HG03097 (cell line): Measurements from ENCODE around the gene RASGEF1C.
"Not testable (repeated sequence)": the region's sequence is repeated elsewhere in the genome, so short reads cannot be mapped to it uniquely, and the experiment has no call there.

Source experiments
- ATAC-seq: cut with Tn5 transposase; IDR thresholded peaks from one replicate; pipeline ENCODE4 v1.9.1; 2021; ENCODE audit not compliant: unreplicated experiment, low FRiP score

The RASGEF1C gene

DNA sequence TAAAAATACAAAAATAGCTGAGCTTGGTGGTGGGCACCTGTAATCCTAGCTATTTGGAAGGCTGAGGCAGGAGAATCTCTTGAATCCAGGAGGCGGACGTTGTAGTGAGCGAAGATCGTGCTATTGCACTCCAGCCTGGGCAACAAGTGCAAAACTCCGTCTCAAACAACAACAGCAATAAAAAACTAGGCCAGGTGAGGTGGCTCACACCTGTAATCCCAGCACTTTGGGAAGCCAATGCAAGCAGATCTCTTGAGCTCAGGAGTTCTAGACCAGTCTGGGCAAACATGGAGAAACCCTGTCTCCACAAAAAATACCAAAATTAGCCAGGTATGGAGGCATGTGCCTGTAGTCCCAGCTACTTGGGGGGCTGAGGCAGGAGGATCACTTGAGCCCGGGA, 84.3 kb downstream of the RASGEF1C start:
- ATAC-seq = not testable (repeated sequence)

DNA sequence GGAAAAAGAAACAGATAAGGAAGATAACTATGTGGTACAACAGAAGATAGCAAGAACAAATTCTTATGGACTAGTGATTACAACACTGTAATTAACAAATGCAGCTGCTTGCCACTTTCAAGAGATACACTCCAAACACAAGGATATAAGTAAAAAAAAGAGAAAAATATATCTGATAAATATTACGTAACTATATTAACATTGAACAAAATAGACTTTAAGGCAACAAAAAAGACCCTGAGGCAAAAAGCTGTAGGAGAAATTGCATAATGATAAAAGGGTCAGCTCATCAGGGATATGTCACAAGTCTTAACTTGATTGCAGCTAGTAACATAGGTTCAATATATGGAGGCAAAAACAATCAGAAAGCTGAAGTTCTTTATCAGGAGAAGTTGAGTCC, 86.1 kb downstream of the RASGEF1C start:
- no peak for ATAC-seq

DNA sequence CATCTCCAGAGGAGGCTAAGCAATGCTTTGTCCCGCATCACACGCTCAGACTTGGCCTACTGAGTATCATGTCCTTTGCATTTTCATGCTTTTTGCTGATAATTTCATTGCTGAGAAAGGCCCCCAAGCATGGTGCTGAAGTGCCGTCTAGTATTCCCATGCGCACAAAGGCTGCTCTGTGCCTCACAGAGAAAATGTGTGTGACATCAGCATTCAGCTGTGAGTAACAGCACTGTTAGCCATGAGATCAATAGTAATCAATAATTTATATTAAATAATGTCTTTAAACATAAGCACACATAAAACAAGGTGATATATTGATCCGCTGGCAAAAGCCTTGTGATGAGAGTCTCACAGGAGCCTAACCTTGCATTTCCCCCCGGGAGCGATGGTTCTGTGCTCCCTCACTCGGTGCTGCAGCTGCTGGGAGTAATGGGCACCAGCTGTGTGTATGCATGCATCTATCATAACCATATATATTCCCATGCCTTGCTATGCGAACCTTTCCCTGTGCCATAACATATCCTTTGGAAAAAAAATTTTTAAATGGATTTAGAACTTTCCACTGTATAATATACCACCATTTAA, 87.1 kb downstream of the RASGEF1C start:
- no peak for ATAC-seq

DNA sequence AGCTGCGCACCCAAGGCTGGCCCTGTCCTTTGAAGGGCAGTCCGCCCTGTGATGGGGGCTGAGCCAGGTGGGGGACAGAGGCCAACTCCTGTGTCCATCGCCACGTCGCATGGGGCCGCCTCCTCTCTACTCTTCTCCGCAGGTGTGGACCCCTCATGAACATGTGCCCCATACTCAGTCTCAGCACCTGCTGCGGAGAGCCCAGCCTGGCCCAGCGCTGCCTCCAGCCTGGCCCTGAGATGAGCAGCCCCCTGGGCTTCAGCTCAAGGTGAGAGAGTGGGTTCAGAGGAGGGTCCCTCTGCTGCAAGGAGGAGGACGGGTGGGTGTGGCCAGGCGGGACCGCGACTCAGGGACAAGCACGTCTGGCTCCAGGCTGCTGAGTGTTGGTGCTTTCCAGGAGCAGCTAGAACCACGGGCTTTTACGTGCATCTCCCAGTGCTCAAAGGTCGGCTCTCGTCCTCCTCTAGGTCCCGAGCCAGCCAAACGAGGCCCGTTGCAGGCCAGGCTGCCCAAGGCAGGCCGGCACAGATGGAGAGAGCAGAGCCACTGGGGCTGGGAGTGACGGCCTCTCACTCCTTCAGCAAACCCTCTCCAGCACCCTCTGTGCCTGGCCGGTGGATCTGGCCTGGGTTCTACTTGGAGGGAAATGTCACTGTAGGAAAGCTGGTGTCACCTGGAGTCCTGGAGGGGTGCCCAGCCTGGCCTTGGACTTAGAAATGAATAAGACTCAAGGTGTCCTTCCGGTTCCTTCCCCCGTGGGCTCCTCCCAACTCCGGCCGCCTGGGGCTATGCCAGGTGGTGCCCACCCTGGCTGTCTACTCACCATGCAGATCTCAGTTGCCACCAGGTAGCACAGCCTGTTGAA, 88.5 kb downstream of the RASGEF1C start:
- ATAC-seq = no peak

DNA sequence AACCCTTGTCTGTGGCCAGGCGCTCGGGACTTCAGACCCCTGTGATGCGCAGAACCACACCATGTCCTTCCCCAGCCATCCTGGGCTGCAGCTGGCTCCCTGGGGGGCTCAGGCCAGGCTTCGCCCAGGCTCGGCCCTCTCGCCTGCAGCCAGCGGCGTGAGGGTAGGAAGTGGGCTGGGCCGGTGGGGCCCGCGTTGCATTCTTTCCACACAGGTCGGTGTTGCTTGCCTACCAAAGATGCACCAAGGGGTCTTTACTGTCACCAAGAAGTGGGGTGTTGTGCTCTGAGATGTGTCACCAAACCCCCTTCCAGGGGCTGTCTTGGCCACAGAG, 89.1 kb downstream of the RASGEF1C start:
- ATAC-seq = no peak

DNA sequence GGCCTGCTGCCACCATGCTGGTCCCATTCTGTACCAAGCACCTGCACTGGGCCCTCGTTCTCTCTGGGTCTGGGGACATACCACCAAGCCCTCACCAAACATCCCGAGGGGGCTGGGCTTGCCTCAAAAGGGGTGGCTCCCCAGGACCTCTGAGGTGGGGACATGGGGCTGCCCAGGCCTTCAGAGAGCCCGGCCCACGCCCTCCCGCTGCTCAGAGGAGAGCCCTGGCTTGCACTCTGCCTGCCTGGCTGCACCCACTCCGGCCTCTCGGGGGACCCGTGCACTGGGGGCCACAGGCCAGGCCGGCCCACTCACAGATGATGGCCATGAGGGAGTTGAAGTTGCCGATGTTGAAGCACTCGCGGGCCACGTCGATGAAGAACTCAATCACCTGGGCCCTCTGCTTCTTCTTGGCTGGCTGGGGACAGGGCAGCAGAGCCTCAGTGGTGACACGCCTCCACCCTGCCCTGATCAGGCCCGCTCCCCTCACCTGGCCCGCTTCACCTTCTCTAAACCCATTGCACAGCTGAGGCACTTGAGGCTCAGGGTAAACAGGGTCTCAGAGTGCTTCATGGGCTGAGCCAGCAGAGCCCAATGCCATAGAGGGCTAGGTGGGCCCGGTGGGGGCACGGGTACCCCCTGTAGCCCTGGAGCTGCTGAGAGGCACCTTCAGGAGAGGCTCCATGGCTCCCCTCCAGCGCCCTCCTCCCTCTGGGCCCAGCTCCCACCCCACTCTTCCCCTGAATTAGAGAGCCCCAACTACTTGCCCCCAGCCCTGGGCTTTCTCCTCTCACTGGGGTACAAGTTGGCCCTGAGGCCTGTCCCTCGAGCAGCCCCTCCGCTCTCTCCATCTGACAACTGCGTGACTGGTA, 89.7 kb downstream of the RASGEF1C start:
- no peak for ATAC-seq

DNA sequence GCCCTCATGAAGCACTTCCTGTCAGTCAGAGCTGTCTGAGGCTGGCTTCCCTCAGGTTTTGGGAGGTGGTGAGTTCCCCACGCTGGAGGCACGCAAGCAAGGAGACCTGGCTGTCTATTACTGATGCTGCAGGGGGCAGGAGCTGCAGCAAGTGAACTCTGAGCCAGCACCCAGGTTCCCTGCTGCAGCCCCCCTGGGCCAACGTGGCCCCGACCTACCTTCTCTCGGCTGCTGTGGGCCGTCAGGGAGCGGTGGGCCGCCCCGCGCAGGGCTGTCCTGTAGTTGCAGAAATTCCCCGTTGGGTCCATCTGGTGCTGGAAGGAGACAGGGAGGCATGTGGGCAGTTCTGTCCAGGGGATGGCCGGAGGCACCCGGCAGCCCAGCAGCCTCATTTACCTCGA, 90.6 kb downstream of the RASGEF1C start:
- ATAC-seq = no peak

DNA sequence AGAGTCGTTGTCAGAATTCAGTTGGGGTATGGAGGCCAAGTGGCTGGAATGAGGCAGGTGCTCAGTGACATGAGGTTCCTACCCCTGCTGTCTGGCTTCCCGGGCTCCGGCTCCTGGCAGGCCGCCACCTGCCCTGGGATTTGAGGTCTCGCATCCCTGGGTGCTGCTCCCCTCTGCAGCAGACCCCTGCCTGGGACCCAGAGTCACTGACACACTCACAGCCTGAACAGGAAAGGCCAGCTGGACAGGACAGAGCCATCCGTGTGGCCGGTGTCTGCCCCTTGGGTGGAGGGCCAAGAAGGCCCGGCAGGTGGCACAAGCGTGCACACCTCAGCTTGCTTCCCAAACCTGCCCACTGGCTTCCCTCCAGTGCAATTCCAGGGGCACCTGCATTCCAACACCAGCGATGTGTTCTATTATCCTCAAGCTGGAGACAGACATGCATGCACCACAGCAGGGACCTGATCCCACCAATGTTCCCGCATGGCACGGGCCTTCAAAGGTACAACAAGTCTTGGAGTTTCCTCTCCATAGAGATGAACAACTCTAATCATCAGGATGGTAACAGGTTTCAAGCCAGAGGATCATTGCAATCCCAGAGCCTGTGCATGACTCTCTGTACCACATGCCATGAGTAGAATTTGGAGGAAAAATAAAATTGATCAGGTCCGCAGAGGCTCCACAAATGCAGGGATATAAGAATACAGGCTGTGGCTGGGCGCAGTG, 91.8 kb downstream of the RASGEF1C start:
- no peak for ATAC-seq

DNA sequence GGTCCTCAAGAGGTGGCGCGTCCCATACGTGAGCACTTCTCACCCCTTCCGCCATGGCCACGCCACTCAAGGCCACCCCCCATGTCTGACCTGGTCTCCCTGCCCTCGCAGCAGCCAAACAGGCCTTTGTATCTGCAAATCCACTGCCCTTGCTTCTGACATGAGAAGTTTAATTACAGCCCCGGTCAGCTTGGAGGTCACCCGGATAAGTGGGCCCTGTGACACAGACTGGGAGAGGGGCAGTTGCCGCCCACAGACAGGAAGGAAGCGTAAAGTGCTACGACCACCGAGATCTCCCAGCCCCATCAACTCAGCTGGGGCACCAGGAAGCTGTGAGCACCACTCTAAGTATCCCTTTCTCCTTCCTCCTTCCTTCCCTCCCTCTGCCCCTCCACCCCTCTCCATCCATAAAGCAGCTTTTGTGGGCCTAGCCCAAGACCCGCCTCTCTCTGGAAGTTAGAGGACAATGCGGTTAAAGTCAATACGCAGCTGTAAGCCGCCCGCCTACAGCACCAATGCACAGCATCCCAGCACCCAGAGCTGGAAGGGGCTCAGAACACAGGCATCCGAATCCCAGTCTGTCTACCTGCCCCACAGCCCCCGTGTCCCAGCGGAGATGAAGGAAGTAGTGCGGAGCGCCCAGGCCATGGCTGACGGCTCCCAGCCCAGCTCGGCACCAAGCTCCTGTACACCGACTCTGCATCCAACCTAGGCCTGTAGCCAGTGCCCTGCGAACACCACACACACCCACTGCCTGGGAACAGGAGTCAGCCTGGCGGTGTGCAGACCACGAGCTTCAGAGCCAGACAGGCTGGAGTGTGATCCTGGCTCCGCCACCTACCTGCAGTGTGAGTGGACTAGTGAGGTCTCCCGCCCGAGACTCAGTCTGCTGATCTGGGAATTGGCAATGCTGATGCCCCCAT, 92.7 kb downstream of the RASGEF1C start:
- ATAC-seq = no peak

DNA sequence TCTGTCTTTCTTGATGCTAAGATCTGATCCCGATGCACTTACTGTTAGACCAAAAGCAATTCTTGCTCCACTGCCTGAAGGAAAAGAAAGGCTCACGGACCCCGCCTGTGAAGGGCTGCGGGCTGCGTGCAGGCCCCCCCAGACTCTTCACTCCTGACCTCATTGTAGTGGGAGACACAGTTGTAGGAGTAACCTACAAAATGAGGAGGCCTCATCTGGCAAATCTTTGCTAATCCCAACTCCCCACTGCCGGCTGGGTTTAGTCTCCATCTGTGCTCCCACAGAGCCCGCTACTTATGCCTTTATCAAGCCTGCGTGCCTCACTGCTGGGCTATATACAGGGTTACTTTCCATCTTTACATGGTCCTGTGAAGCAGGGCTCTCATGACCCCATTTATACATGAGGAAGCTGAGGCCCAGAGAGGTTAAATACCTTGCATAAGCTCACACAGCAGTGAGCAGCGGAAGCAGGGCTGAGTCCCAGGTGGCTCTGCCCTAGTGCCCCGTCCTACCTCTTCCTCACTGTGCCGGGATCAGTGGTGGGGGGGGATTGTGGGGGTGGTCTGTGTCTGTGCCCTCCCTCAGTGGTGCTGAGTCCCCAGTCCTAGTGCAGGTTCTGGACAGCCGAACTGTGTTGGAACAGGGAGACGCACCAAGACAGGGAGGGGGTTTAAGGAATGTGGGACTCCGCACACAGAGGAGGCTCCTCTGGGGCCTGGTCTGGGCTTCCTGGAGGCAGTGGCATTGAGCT, 93.5 kb downstream of the RASGEF1C start:
- ATAC-seq = no peak

DNA sequence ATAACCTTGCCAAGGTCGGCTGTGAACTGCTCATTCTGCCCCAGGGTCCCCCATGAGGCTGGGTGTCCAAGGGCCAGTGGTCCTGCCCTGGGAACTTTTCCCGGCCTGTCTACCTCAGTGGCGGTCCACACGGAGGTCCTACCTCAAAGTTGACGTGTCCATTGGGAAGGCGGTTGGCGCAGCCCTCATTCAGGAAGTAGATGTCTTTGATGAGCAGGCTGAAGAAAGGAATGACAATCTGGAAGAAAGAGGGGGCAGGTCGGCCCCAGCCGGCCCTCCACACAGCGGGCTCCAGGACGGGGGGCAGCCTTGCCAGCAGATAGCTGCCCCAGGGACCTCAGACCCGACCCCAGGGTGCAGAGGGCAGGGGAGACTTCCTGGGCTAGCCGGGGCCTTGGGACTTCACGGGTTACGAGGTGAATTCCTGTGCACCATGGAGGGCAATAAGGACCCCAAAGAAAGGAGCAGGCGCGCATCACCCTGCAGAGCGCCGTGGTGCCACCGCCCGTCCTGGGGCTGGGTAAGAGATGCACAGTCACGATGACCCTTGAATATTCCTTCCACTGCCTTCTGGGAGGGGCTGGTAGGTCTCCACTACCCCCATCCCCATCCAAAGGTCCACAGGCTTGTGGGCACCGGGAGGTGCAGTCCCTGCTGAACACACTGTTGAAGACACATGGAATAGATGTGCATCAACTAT, 94.6 kb downstream of the RASGEF1C start:
- ATAC-seq = no peak

DNA sequence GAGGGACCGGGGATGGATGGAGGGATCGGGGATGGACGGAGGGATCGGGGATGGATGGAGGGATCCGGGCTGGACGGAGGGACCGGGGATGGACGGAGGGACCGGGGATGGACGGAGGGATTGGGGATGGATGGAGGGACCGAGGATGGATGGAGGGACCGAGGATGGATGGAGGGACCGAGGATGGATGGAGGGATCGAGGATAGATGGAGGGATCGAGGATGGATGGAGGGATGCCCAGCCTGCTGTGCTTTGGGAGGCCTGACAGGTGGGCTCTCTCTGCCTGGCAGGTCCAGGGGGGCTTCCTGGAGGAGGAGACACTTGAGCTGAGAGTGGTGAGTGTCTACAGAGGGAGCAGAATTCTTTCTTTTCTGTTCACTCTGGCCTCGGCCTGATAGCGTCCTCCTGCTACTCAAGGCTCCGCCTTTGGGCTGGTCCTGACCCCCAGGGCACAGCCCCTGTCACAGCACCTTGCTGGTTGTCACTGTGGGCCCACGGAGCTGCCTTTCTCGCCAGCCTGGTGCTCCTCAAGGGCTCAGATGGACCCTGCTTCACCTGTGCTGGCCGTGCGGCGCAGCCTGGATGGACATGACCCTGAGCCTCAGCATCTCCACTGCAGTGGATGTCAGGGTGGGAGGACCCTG, 95.2 kb downstream of the RASGEF1C start:
- no peak for ATAC-seq

DNA sequence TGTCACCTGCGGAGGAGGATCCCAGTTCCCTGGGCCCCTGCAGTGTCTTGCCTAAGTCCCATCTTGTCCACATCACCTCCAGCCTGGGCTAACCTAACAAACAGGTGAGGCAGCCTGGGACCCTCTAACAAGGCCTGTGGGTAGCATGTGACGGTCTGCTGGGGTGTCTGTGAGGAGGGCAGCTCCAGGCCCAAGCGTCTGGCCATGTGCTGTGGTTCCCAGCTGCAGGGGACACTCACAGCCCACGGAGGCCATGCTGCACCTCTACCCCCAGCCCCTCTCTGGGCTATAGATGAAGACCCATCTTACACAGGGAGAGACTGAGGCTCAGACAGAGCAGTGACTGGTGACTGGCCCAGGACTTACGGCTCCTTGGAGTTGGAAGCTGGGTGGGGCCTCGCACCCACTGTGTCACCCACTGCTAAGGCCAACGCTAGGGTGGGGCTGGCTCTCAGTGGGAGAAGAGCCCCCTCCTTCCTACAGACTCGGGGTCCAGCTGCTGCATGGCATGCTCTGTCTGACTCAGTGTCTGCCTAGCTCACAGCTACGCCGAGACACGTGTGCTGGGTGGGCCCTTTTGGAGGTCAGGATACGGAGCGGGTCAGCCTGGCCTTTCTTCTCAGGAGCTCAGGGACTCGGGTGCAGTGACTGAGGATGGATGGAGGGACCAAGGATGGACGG, 96.7 kb downstream of the RASGEF1C start:
- no peak for ATAC-seq

DNA sequence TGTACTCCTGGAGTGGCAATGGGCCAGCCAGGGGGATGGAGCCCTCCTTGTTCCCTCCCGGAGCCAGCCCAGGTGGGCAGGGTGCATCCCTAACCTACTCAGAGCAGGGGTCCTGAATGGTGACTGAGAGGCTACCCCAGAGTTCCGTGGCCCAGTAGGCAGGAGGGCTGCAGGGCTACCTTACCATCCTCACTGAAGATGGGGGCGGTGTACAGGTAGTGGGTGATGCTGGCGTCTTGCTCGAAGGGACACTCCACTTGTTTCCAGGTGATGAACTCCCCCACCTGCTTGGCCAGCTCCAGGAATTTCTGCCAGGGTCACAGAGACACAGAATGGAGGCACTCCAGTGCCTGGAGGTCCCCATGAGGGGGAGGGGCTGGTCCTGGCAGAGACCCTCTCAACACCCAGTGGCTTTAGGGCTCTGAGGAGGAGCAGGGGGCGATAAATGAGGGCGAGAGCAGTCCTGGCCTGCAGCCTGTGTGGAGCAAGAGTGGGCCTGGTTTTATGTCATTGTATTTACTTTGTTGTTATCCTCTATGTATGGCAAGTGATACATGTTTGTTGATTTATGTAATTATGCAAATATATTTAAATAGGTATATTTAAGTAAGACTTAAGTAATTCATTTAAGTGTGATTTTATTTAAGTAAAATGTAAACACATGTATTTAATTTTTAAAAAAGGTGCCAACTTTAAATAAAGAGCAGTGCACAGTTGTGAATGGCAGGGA, 97.6 kb downstream of the RASGEF1C start:
- no peak for ATAC-seq

DNA sequence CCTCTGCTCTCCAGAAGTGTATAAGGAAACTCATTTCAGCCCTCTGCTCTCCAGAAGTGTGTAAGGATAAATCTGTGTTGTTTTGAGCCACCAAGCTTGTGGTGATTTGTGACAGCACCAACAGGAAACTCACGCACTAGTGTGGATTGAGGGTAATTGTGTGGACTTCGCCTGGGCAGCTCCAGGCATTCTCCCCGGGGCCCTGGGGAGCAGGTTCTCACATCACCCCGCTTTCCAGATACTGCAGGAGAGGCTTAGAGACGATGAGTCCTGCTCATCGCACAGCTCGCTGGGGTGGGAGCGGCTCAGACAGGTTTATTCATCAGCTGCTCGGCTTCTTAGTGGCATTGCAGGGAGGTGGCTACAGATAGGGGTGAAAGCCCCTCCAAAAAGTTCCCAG, 99.1 kb downstream of the RASGEF1C start:
- no peak for ATAC-seq

DNA sequence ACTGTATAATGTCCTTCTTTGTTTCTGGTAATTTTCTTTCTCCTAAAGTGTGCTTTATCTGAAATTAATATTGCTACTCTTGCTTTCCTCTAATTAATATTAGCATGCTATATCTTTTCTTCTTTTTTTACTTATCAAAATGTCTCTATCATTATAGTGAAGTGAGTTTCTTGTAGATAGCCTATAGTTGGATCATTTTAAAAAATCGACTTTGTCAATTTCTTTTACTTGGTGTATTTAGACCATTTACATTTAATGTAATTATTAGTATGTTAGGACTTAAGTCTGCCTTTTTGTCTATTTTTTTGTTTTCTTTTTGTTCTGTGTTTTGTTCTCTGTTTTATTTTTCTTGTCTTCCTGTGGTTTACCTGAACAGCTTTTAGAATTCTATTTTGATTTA, 102.0 kb downstream of the RASGEF1C start:
- no peak for ATAC-seq

DNA sequence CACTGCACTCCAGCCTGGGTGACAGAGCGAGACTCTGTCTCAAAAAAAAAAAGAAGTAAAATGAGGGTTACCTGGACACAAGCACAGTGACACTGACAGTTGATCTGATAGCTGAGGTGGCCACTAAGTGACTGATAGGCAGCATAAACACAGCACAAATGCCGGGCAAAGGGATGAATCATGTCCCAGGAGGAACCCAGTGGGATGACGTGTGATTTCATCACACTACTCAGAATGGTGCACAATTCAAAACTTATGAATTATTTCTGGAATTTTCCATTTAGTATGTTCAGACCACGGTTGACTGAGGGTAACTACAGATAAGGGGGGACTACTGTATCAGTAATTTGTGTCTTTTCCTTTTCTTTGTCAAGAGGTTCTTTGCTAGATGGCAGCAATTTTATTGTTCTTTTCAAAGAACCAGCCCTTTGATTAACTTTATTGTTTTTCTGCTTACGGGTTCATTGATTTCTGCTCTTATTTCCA, 103.1 kb downstream of the RASGEF1C start:
- ATAC-seq = no peak
